Rectal smooth muscle tissue (tissue), 1 donor: ENCODE results near the gene ICAM3.

ENCODE experiments used
- H3K27ac ChIP-seq: one replicate; pipeline ENCODE4 v1.7.0; 2013; ENCODE audit warnings: low read depth, low read length, inconsistent platforms
- H3K27me3 ChIP-seq: one replicate; pipeline ENCODE4 v1.7.0; 2013; ENCODE audit warnings: low read length; ENCODE audit not compliant: control insufficient read depth, insufficient read depth
- H3K36me3 ChIP-seq: one replicate; pipeline ENCODE4 v1.7.0; 2013; ENCODE audit warnings: low read length; ENCODE audit not compliant: control insufficient read depth, insufficient read depth
- H3K4me1 ChIP-seq: one replicate; pipeline ENCODE4 v1.7.0; 2013; ENCODE audit warnings: low read length; ENCODE audit not compliant: control insufficient read depth, insufficient read depth
- H3K4me3 ChIP-seq: one replicate; pipeline ENCODE4 v1.7.0; 2013; ENCODE audit warnings: low read length
- H3K9ac ChIP-seq: one replicate; pipeline ENCODE4 v1.7.0; 2013; ENCODE audit warnings: low read length

Gene ICAM3

DNA sequence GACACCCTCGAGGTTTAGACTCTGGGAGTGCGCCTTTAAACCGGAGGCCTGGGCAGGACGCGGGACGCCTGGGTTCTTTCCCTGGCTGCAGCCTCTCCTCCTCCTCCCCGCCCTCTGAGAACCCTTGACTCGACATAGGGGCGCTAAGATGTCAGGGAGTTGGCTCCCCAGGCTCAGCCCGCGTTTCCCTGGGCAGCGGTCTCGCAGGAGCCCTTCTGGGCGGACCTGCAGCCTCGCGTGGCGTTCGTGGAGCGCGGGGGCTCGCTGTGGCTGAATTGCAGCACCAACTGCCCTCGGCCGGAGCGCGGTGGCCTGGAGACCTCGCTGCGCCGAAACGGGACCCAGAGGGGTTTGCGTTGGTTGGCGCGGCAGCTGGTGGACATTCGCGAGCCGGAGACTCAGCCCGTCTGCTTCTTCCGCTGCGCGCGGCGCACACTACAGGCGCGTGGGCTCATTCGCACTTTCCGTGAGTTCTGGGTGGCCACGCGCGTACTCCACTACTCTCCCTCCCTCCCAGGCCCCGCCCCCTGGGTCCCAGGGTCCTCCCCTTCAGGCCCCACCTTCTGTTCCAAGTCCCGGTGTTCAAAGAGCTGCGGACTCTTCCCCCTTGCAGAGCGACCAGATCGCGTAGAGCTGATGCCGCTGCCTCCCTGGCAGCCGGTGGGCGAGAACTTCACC, 48.4 kb downstream of the ICAM3 start:
- Histone ChIP-seq H3K27me3 (peaks cover 68% of the 10 kb centered on the region), H3K4me3 (peak overlapping the region; percentile 56), H3K36me3 (no peaks in the 10 kb centered on the region), H3K9ac (no peak overlapping the region), H3K4me1 (peaks cover 13% of the 10 kb centered on the region), H3K27ac (no peak overlapping the region)

DNA sequence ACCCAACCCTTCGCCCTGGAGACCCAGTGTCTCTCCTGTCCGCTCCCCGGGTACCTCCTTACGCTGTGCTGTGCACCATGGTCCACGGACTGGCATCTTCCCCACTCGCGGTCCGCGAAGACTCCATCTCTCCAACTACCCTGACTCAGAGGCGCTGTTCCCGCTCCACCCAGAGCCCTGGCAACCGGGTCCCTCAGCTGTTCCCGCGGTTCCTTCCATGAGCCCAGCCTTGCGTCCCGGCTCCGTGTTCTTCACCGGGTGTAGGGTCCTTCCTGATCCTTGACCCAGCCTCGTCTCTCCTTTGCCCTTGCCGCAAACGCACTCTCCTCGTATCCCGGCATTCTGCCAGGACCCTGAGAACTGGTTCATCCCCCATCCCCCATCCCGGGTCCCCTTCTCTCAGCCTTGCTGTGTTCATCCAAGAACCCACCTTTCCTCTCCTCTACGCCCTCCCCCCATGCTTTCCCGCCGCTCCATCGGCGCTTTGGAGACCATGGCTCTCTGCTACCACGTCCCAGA, 49.0 kb downstream of the ICAM3 start:
- H3K36me3 ChIP-seq = no peaks in the 10 kb centered on the region
- peak overlapping the region; percentile 56 for H3K4me3 ChIP-seq
- H3K4me1 ChIP-seq = peaks cover 13% of the 10 kb centered on the region
- H3K27ac ChIP-seq = no peak overlapping the region
- H3K9ac ChIP-seq = no peak overlapping the region
- H3K27me3 ChIP-seq = peaks cover 65% of the 10 kb centered on the region

DNA sequence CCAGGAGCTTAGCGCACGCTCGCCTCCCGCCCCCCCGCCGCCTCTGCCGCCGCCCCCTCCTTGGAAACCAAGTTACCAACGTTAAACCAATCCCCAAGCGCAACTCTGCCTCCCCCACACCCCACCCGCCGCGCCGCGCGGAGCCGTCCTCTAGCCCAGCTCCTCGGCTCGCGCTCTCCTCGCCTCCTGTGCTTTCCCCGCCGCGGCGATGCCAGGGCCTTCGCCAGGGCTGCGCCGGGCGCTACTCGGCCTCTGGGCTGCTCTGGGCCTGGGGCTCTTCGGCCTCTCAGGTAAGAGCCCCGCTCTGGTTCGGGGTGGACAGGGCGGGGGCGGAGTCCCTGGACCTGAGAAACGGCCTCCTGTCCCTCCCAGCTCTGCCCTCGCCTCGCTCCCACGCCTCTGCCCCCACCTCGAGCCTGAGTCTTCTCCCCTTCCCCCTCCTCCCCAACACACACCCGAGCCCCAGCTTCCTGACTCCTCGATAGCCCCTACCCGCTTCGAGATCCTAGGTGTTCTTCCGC, 49.5 kb downstream of the ICAM3 start, which contains the start of gene ICAM5:
TSS of gene ICAM5 (plus strand) at position 117 of the 521 bp plus-strand sequence. CDS start at position 209, 92 bp downstream.
- Histone ChIP-seq H3K27me3 (peaks cover 62% of the 10 kb centered on the region), H3K36me3 (peaks cover 3% of the 10 kb centered on the region), H3K9ac (no peak within 1 kb of the TSS), H3K27ac (no peak within 1 kb of the TSS), H3K4me1 (peaks cover 13% of the 10 kb centered on the region), H3K4me3 (peak within 1 kb of the TSS; percentile 62)

DNA sequence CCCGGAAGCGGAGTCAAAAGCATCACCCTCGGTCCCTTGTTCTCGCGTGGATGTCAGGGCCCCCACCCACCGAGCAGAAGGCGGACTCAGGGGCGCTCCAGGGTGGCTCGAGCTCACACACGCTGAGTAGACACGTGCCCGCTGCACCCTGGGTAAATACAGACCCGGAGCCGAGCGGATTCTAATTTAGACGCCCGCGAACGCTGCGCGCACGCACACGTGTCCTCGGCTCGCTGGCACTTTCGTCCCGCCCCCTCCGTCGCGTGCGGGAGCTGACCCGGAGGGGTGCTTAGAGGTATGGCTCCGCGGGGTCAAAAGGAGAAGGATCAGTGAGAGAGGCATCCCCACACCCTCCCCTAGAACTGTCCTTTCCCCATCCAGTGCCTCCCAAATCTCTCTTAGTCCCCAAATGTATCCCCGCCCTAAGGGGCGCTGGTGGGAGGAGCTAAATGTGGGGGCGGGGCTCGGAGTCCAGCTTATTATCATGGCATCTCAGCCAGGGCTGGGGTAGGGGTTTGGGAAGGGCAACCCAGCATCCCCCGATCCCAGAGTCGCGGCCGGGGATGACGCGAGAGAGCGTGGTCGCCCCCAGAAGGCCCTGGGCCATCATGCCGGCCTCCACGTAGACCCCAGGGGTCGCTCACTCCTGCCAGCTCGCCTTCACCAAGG, 50.1 kb downstream of the ICAM3 start:
- Histone ChIP-seq H3K36me3 (peaks cover 3% of the 10 kb centered on the region), H3K4me3 (peak overlapping the region; percentile 62), H3K9ac (no peak overlapping the region), H3K4me1 (peaks cover 13% of the 10 kb centered on the region), H3K27ac (no peak overlapping the region), H3K27me3 (peaks cover 57% of the 10 kb centered on the region)

DNA sequence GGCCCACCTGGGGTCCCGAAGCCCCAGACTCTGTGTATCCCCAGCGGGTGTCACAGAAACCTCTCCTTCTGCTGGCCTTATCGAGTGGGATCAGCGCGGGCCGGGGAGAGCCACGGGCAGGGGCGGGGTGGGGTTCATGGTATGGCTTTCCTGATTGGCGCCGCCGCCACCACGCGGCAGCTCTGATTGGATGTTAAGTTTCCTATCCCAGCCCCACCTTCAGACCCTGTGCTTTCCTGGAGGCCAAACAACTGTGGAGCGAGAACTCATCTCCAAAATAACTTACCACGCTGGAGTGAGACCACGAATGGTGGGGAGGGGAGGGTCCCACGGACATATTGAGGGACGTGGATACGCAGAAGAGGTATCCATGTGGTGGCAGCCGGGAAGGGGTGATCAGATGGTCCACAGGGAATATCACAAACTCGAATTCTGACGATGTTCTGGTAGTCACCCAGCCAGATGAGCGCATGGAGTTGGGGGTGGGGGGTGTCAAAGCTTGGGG, 50.7 kb downstream of the ICAM3 start:
- H3K36me3 ChIP-seq = peaks cover 3% of the 10 kb centered on the region
- no peak overlapping the region for H3K9ac ChIP-seq
- no peak overlapping the region for H3K27ac ChIP-seq
- H3K4me1 ChIP-seq = peaks cover 13% of the 10 kb centered on the region
- H3K27me3 ChIP-seq = peaks cover 53% of the 10 kb centered on the region
- peak overlapping the region; percentile 62 for H3K4me3 ChIP-seq

DNA sequence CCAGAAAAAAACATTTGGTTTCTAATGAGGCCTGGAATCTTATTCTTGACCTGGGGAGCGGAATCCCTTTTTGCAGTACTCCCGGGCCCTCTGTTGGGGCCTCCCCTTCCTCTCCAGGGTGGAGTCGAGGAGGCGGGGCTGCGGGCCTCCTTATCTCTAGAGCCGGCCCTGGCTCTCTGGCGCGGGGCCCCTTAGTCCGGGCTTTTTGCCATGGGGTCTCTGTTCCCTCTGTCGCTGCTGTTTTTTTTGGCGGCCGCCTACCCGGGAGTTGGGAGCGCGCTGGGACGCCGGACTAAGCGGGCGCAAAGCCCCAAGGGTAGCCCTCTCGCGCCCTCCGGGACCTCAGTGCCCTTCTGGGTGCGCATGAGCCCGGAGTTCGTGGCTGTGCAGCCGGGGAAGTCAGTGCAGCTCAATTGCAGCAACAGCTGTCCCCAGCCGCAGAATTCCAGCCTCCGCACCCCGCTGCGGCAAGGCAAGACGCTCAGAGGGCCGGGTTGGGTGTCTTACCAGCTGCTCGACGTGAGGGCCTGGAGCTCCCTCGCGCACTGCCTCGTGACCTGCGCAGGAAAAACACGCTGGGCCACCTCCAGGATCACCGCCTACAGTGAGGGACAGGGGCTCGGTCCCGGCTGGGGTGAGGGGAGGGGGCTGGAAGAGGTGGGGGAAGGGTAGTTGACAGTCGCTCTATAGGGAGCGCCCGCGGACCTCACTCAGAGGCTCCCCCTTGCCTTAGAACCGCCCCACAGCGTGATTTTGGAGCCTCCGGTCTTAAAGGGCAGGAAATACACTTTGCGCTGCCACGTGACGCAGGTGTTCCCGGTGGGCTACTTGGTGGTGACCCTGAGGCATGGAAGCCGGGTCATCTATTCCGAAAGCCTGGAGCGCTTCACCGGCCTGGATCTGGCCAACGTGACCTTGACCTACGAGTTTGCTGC, 52.4 kb downstream of the ICAM3 start, which contains the start of gene ICAM4:
TSS of gene ICAM4 (plus strand) at position 153 of the 935 bp plus-strand sequence. CDS start at position 211, 58 bp downstream.
- Histone ChIP-seq H3K27me3 (peaks cover 37% of the 10 kb centered on the region), H3K36me3 (peaks cover 3% of the 10 kb centered on the region), H3K4me3 (peak within 1 kb of the TSS; percentile 14), H3K27ac (no peak within 1 kb of the TSS), H3K4me1 (peaks cover 13% of the 10 kb centered on the region), H3K9ac (no peak within 1 kb of the TSS)

DNA sequence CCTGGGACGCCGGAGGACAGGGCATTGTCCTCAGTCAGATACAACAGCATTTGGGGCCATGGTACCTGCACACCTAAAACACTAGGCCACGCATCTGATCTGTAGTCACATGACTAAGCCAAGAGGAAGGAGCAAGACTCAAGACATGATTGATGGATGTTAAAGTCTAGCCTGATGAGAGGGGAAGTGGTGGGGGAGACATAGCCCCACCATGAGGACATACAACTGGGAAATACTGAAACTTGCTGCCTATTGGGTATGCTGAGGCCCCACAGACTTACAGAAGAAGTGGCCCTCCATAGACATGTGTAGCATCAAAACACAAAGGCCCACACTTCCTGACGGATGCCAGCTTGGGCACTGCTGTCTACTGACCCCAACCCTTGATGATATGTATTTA, 54.0 kb downstream of the ICAM3 start:
- Histone ChIP-seq H3K4me1 (peaks cover 2% of the 10 kb centered on the region), H3K27ac (no peak overlapping the region), H3K4me3 (no peak overlapping the region), H3K36me3 (peaks cover 3% of the 10 kb centered on the region), H3K27me3 (peaks cover 21% of the 10 kb centered on the region), H3K9ac (no peak overlapping the region)

DNA sequence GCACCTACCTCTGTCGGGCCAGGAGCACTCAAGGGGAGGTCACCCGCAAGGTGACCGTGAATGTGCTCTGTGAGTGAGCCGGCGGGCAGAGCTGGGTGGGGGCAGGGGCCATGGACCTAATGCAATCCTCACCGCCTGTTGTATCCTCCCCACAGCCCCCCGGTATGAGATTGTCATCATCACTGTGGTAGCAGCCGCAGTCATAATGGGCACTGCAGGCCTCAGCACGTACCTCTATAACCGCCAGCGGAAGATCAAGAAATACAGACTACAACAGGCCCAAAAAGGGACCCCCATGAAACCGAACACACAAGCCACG, 54.5 kb downstream of the ICAM3 start:
- H3K36me3 ChIP-seq = peaks cover 3% of the 10 kb centered on the region
- H3K4me1 ChIP-seq = peaks cover 2% of the 10 kb centered on the region
- H3K27me3 ChIP-seq = peaks cover 18% of the 10 kb centered on the region
- no peak overlapping the region for H3K4me3 ChIP-seq
- no peak overlapping the region for H3K9ac ChIP-seq
- H3K27ac ChIP-seq = no peak overlapping the region

DNA sequence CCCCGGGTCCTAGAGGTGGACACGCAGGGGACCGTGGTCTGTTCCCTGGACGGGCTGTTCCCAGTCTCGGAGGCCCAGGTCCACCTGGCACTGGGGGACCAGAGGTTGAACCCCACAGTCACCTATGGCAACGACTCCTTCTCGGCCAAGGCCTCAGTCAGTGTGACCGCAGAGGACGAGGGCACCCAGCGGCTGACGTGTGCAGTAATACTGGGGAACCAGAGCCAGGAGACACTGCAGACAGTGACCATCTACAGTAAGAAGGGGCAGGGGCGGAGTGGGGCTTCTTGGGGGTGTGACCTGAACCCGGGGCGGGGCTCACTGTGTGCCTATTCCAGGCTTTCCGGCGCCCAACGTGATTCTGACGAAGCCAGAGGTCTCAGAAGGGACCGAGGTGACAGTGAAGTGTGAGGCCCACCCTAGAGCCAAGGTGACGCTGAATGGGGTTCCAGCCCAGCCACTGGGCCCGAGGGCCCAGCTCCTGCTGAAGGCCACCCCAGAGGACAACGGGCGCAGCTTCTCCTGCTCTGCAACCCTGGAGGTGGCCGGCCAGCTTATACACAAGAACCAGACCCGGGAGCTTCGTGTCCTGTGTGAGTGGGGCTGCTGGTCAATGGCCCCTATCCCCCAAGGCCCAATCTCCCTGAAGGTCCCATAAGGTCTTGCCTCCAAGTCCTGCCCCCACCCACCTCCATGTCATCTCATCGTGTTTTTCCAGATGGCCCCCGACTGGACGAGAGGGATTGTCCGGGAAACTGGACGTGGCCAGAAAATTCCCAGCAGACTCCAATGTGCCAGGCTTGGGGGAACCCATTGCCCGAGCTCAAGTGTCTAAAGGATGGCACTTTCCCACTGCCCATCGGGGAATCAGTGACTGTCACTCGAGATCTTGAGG, 55.1 kb downstream of the ICAM3 start:
- H3K27ac ChIP-seq = no peak overlapping the region
- peaks cover 3% of the 10 kb centered on the region for H3K36me3 ChIP-seq
- H3K4me1 ChIP-seq = peaks cover 2% of the 10 kb centered on the region
- H3K27me3 ChIP-seq = peaks cover 17% of the 10 kb centered on the region
- H3K4me3 ChIP-seq = no peak overlapping the region
- H3K9ac ChIP-seq = no peak overlapping the region
